Ammon's horn (tissue), 1 donor: Measurements from ENCODE around the gene GTF2H2C.
"Not testable (repeated sequence)": the region's sequence is repeated elsewhere in the genome, so short reads cannot be mapped to it uniquely, and the experiment has no call there.

Source experiments
- DNase-seq: peaks from one replicate; pipeline ENCODE4 v3.0.0-alpha.2; 2016; ENCODE audit warnings: low spot score

Gene GTF2H2C

GRCh38 chr5:69566172-69566571 lies 6.2 kb downstream of the GTF2H2C start:
- DNase-seq = not testable (repeated sequence)

GRCh38 chr5:69568072-69568471 lies 8.1 kb downstream of the GTF2H2C start:
- not testable (repeated sequence) for DNase-seq

GRCh38 chr5:69583356-69583755 lies 23.4 kb downstream of the GTF2H2C start:
- not testable (repeated sequence) for DNase-seq

- not testable (repeated sequence) for DNase-seq
Measured at GRCh38 chr5:69596114-69596840, 36.3 kb downstream of the GTF2H2C start.

DNA sequence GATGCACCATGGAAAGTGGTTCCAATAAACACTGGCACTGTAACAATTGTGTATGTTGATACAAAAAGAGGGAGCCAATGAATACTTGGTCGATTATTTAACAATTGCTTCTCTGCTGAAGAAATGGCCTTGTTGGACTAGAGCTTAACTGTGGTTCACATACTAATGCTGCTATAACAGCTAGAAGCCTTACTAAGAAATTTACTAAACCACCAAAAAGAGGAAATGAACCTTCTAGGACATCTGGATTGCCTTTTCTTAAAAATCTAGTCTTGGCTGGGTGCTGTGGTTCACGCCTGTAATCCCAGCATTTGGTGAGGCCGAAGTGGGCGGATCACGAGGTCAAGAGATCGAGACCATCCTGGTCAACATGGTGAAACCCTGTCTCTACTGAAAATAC lies 42.0 kb downstream of the GTF2H2C start:
- not testable (repeated sequence) for DNase-seq

DNA sequence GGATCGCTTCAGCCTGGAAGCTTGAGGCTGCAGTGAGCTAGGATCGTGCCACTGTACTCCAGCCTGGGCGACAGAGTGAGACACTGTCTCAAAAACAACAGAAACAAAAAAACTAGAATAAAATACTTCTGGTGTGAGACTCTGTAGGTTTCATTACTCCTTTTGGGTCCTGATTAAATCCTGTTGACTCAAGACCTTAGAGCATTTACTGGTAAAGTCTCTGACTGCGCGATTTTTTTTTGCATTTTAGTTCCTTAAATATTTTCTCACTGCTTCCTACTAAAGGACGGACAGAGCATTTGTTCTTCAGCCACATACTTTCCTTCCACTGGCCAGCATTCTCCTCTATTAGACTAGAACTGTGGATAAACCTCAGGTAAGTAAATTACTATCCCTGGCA lies 46.8 kb downstream of the GTF2H2C start:
- not testable (repeated sequence) for DNase-seq

DNA sequence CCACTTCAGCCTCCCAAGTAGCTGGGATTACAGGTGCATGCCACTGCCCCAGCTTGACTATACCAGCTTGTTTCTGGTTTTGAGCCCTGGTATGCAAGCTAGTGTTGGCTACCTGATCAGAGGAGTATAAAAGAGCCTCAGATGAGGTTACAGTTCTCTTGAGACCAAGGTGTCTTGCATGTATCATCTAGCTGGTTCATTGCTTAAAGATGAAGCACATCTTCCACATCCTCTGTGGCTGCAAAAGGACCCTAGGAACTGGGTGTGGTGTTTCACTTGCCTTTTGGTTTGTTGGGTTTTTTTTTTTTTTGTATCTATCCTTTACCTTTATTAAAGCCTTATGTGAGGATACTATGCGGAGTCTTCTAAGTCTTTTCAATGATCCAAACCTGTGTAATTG lies 47.8 kb downstream of the GTF2H2C start:
- not testable (repeated sequence) for DNase-seq

GRCh38 chr5:69608861-69609496 lies 49.0 kb downstream of the GTF2H2C start:
- not testable (repeated sequence) for DNase-seq

DNA sequence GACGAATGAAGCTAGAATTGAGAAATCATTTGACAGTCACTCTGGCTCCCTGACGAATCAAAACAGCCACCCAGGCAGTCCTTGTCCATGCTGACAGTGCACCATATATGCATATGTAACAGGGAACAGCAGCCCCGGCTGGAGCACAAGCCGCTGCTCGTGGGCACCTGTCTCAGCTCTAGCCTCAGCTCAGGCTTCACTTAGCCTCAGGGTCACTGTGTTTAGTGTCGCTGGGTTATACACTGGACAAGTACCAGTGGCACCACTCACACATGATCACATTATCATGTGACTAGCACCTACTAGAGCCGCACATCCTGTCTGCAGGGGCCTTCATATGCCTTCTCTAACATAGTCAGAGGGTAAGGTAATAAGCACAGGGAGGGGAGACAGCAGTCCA lies 54.9 kb downstream of the GTF2H2C start:
- not testable (repeated sequence) for DNase-seq

GRCh38 chr5:69631879-69632278 lies 71.9 kb downstream of the GTF2H2C start:
- not testable (repeated sequence) for DNase-seq
